Endothelial cell of umbilical vein (primary cell): ENCODE results near the gene TRAIP. TPM values are rescaled to one million over a fixed set of nuclear protein-coding genes. Genes with fewer than 3 reads are reported as not detected.

ENCODE experiments used
- BruUV-seq: library from RNA; stranded (reverse); fragments of 400-500 nt; replicated peaks from 2 replicates; lab custom pipeline; 2021; lab: Mats Ljungman, UMichigan
- CTCF ChIA-PET: fragments of 300-600, 350-600 bp; sonication (Branson Sonifier 250); formaldehyde crosslinking; loops from one replicate; lab custom pipeline; 2021; ENCODE audit warnings: antibody characterized with exemption, inconsistent platforms; lab: Charles Lee
- POLR2A ChIA-PET: fragments of 300-600, 350-600 bp; sonication (Branson Sonifier 250); formaldehyde crosslinking; loops from one replicate; lab custom pipeline; 2021; ENCODE audit warnings: antibody characterized with exemption, inconsistent platforms; lab: Charles Lee
- DNase-seq: peaks from one replicate; pipeline ENCODE4 v3.0.0-alpha.2; 2011; ENCODE audit warnings: low read depth, low spot score
- FAIRE-seq: peaks from 2 replicates; lab custom pipeline; 2011; peaks lifted over from hg19 to GRCh38; lab: Jason Lieb, UNC
- H2AFZ ChIP-seq: 2 replicates; pipeline ENCODE4 v1.6.0; 2012; ENCODE audit warnings: low read depth, low read length, control low read depth, inconsistent platforms
- H3K27ac ChIP-seq: 2 replicates; pipeline ENCODE4 v1.5.1; 2011; ENCODE audit warnings: low read depth, mild to moderate bottlenecking, control low read depth, low read length, moderate library complexity; ENCODE audit not compliant: insufficient read depth
- H3K27me3 ChIP-seq, 2 experiments: 2 replicates each; pipeline versions ENCODE4 v1.6.0 to v1.6.1; 2011; ENCODE audit warnings: low read length in 2 of 2, mixed read lengths in 1 of 2; ENCODE audit not compliant: control insufficient read depth in 2 of 2, insufficient read depth in 2 of 2
- H3K36me3 ChIP-seq, 2 experiments: 2 replicates in 1 of 2; 3 replicates in 1 of 2; pipeline ENCODE4 v1.5.1; 2011; ENCODE audit warnings: low read length in 2 of 2, mild to moderate bottlenecking in 1 of 2, moderate library complexity in 1 of 2; ENCODE audit not compliant: control insufficient read depth in 2 of 2, insufficient read depth in 2 of 2; ENCODE audit errors: extremely low read depth in 1 of 2
- H3K4me1 ChIP-seq: 3 replicates; pipeline ENCODE4 v1.5.1; 2011; ENCODE audit warnings: mild to moderate bottlenecking, low read length; ENCODE audit not compliant: control insufficient read depth, insufficient read depth; ENCODE audit errors: extremely low read depth
- H3K4me2 ChIP-seq: 2 replicates; pipeline ENCODE4 v1.6.1; 2011; ENCODE audit warnings: low read length, control low read depth, mixed read lengths; ENCODE audit not compliant: insufficient read depth
- H3K4me3 ChIP-seq, 3 experiments: fragments of 200-600 bp in 1 of 3; sonication (generic), shearing (Covaris generic) in 1 of 3; replicated peaks in 1 of 3; 2 replicates each; pipeline ENCODE4 v1.5.1; 2011 to 2016; ENCODE audit warnings: control low read depth in 3 of 3, low read length in 3 of 3, mild to moderate bottlenecking in 2 of 3, inconsistent platforms in 1 of 3, low read depth in 1 of 3, moderate library complexity in 1 of 3; ENCODE audit not compliant: insufficient read depth in 1 of 3
- H3K79me2 ChIP-seq: 2 replicates; pipeline ENCODE4 v1.6.0; 2012; ENCODE audit warnings: low read length, inconsistent platforms; ENCODE audit not compliant: control insufficient read depth, insufficient read depth
- H3K9ac ChIP-seq: replicated peaks from 2 replicates; pipeline ENCODE3; 2011; ENCODE audit warnings: low read length, control low read depth; ENCODE audit not compliant: insufficient read depth; ENCODE audit errors: extremely low read depth
- H3K9me1 ChIP-seq: replicated peaks from 3 replicates; pipeline ENCODE4 v1.6.0; 2011; ENCODE audit warnings: mild to moderate bottlenecking, low read length; ENCODE audit not compliant: control insufficient read depth, insufficient read depth; ENCODE audit errors: extremely low read depth
- H3K9me3 ChIP-seq: replicated peaks from 2 replicates; pipeline ENCODE4 v1.5.1; 2012; ENCODE audit warnings: low read length, inconsistent platforms; ENCODE audit not compliant: control insufficient read depth, insufficient read depth
- H4K20me1 ChIP-seq: replicated peaks from 2 replicates; pipeline ENCODE3; 2011; ENCODE audit warnings: mild to moderate bottlenecking, low read length; ENCODE audit not compliant: control insufficient read depth, insufficient read depth; ENCODE audit errors: extremely low read depth
- EZH2 ChIP-seq: IDR thresholded peaks from 2 replicates; pipeline ENCODE4 v1.6.1; 2012; ENCODE audit warnings: borderline replicate concordance, low read depth, mild to moderate bottlenecking, moderate library complexity, low read length, inconsistent platforms; ENCODE audit not compliant: severe bottlenecking
- FOS ChIP-seq: IDR thresholded peaks from 2 replicates; pipeline ENCODE4 v1.6.1; 2011; ENCODE audit warnings: mild to moderate bottlenecking, low read length, moderate library complexity, borderline replicate concordance; ENCODE audit not compliant: insufficient read depth
- GATA2 ChIP-seq: IDR thresholded peaks from 2 replicates; pipeline ENCODE4 v1.7.0; 2011; ENCODE audit warnings: low read depth, mild to moderate bottlenecking, moderate library complexity, mixed read lengths, low read length; ENCODE audit not compliant: insufficient read length, insufficient read depth
- JUN ChIP-seq: IDR thresholded peaks from 2 replicates; pipeline ENCODE4 v1.6.1; 2011; ENCODE audit warnings: borderline replicate concordance, low read depth; ENCODE audit not compliant: insufficient read length, insufficient read depth
- MYC ChIP-seq: IDR thresholded peaks from one replicate; pipeline ENCODE4 v1.6.1; 2011; ENCODE audit warnings: mild to moderate bottlenecking, low read depth, low read length
- POLR2A ChIP-seq: IDR thresholded peaks from 2 replicates; pipeline ENCODE4 v1.6.1; 2012; ENCODE audit warnings: low read depth, mild to moderate bottlenecking, control low read depth, low read length
- POLR2AphosphoS5 ChIP-seq: IDR thresholded peaks from 2 replicates; pipeline ENCODE4 v1.6.1; 2012; ENCODE audit warnings: low read depth, mild to moderate bottlenecking, control low read depth, low read length, moderate library complexity; ENCODE audit not compliant: insufficient read depth
- dilution Hi-C: fragments of 300-500 bp; cut with MboI; formaldehyde crosslinking; loops from one replicate; pipeline ENCODE4 v1.15.0; 2019; ENCODE audit warnings: low sequenced_read_pairs; ENCODE audit not compliant: extremely low pct_ligation_motif_present
- intact Hi-C: fragments of 100-400 bp; cut with micrococcal nuclease; formaldehyde crosslinking; loops from one replicate; pipeline ENCODE4 v1.10.0; 2022
- polyA plus RNA-seq, 4 experiments: library from polyadenylated mRNA; depleted of rRNA in 3 of 4; stranded (reverse) in 3 of 4; unstranded in 1 of 4; fragments of >200 nt; gene quantifications; 2 replicates each; pipeline versions ENCODE4 v1.2.1 to v1.2.3, GENCODE V29; 2011 to 2012; ENCODE audit warnings: missing spikeins in 1 of 4
- total RNA-seq: library from RNA; stranded (reverse); gene quantifications from 2 replicates; pipeline ENCODE4 v1.2.3, GENCODE V29; 2021
- TF ChIP-seq, protein P1 (sequence below): IDR thresholded peaks from 2 replicates; pipeline ENCODE4 v1.6.1; 2011; ENCODE audit not compliant: insufficient read depth, insufficient read length
- TF ChIP-seq, protein P2 (sequence below), 2 donors: IDR thresholded peaks; 1 replicate in 1 of 2; 2 replicates in 1 of 2; pipeline ENCODE4 v1.5.1; 2011; ENCODE audit warnings: low read length in 2 of 2, mild to moderate bottlenecking in 2 of 2, moderate library complexity in 2 of 2, control low read depth in 1 of 2, inconsistent platforms in 1 of 2, low read depth in 1 of 2; ENCODE audit not compliant: insufficient read depth in 1 of 2; ENCODE audit errors: extremely low read depth in 1 of 2

TRAIP gene
- total and polyA plus RNA-seq, 2 donors (not counting 3 experiments of a cell fraction or from before 2014, with no cell fraction given), result 9.5 to 13.4 TPM

DNA sequence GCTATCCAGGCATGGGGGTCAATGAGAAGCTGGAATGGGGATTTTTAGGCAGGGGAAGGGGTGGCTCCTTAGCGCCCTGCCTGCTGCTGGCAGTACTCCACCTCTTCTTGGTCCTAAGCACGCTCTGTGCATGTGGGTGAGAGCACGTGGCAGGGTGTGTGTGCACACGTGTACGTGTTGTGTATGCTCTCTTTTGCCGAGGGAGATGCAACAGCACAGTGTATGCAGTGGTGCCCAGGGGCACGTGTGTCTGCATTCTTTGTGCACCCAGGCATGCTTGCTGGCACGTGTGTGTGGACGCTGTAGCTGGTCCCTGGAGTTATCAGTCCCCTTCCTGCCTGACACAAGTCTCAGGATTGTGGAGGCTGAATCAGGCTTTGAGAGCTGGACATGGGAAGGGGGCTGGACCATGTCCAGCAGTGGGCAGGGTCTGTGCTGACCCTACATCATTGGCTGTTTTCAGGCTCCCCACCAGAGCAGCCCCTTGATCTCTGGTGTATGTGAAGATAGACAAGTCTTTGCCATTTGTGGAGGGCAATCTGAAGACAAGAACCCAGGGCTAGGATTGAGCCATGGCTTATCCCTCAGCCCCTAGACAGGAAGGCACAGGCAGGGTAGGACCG lies 15.3 kb upstream of the TRAIP start:
- FAIRE-seq (no peak), DNase-seq (no peak)
- no peak overlapping the region for H3K9ac ChIP-seq
- intact Hi-C loops (no loop called here), dilution Hi-C loops (no loop called here)
- no peaks in the 10 kb centered on the region for H3K9me1 ChIP-seq
- no peaks in the 10 kb centered on the region for H4K20me1 ChIP-seq
- H3K27me3 ChIP-seq, result peaks cover 22 to 30% of the 10 kb centered on the region in 2 experiments
- H3K79me2 ChIP-seq, result no peaks in the 10 kb centered on the region
- no peak overlapping the region for H3K4me2 ChIP-seq
- H3K9me3 ChIP-seq, result no peaks in the 10 kb centered on the region
- no peak overlapping the region for H3K4me3 ChIP-seq
- no peaks in the 10 kb centered on the region for H3K36me3 ChIP-seq
- no peak overlapping the region for H3K27ac ChIP-seq
- ChIA-PET POLR2A (no interaction called here), CTCF (interaction anchor here (1.3 kb wide), 1 partner anchor 30 kb away, joined by 4 read pairs; no protein-coding TSS in a partner anchor)
- BruUV-seq, result no TSS peak
- TF ChIP-seq GATA2 (no peak), MYC (no peak), FOS (no peak), POLR2AphosphoS5 (no peak), EZH2 (no peak), POLR2A (no peak), JUN (no peak)
- TF ChIP-seq, protein P1, sequence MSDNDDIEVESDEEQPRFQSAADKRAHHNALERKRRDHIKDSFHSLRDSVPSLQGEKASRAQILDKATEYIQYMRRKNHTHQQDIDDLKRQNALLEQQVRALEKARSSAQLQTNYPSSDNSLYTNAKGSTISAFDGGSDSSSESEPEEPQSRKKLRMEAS, result no peak
- TF ChIP-seq, protein P2, sequence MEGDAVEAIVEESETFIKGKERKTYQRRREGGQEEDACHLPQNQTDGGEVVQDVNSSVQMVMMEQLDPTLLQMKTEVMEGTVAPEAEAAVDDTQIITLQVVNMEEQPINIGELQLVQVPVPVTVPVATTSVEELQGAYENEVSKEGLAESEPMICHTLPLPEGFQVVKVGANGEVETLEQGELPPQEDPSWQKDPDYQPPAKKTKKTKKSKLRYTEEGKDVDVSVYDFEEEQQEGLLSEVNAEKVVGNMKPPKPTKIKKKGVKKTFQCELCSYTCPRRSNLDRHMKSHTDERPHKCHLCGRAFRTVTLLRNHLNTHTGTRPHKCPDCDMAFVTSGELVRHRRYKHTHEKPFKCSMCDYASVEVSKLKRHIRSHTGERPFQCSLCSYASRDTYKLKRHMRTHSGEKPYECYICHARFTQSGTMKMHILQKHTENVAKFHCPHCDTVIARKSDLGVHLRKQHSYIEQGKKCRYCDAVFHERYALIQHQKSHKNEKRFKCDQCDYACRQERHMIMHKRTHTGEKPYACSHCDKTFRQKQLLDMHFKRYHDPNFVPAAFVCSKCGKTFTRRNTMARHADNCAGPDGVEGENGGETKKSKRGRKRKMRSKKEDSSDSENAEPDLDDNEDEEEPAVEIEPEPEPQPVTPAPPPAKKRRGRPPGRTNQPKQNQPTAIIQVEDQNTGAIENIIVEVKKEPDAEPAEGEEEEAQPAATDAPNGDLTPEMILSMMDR (IDR thresholded peaks at IDR 0.05; ENCODE audit: extremely low read depth in 1 of 2, insufficient read depth in 1 of 2, low read depth in 1 of 2, low read length in 2 of 2), result no peak
- no peaks in the 10 kb centered on the region for H3K4me1 ChIP-seq
- H2AFZ ChIP-seq, result no peak overlapping the region
